Right atrium auricular region (tissue), 2 donors: Measurements from ENCODE around the gene SLC8A1. TPM values are rescaled to one million over a fixed set of nuclear protein-coding genes. Genes with fewer than 3 reads are reported as not detected.

ENCODE experiments used
- DNase-seq: peaks from one replicate; pipeline ENCODE4 v3.0.0-alpha.2; 2019; ENCODE audit warnings: low spot score
- H3K27ac ChIP-seq, 2 donors: fragments of 200-600 bp; sonication (generic); 1 replicate in 1 of 2; 2 replicates in 1 of 2; pipeline ENCODE4 v1.5.1; 2016 to 2019
- H3K27me3 ChIP-seq, 2 donors: fragments of 200-600 bp; sonication (generic); one replicate each; pipeline versions ENCODE4 v1.5.1 to v1.6.0; 2017 to 2019
- H3K36me3 ChIP-seq: fragments of 200-600 bp; sonication (generic); one replicate; pipeline ENCODE4 v1.5.1; 2016
- H3K4me1 ChIP-seq, 2 donors: fragments of 200-600 bp; sonication (generic); one replicate each; pipeline versions ENCODE4 v1.5.1 to v1.6.0; 2017 to 2019
- H3K4me3 ChIP-seq, 2 donors: fragments of 200-600 bp; sonication (generic); 1 replicate in 1 of 2; 2 replicates in 1 of 2; pipeline ENCODE4 v1.5.1; 2017 to 2019; ENCODE audit warnings: mild to moderate bottlenecking in 1 of 2, moderate library complexity in 1 of 2
- H3K9me3 ChIP-seq, 2 donors: fragments of 200-600 bp; sonication (generic); one replicate each; pipeline ENCODE4 v1.5.1; 2019
- CTCF ChIP-seq, 2 donors: fragments of 200-600 bp; sonication (generic); IDR thresholded peaks; one replicate each; pipeline ENCODE4 v1.5.1; 2019; ENCODE audit warnings: antibody characterized with exemption in 2 of 2
- total RNA-seq, 2 donors: library from RNA; depleted of rRNA; stranded (reverse); fragments of >200 nt; gene quantifications; one replicate each; pipeline ENCODE4 v1.1.0, GENCODE V29; 2016

Gene SLC8A1
- total RNA-seq, 2 donors from 2014 or later: 493 to 738 TPM

GRCh38 chr2:40202798-40203400 lies 249.0 kb downstream of the SLC8A1 start:
- Histone ChIP-seq H3K4me1 (peaks cover 0 to 22% of the 10 kb centered on the region in 2 donors), H3K36me3 (no peaks in the 10 kb centered on the region), H3K27me3 (no peaks in the 10 kb centered on the region), H3K27ac (no peak overlapping the region), H3K9me3 (no peaks in the 10 kb centered on the region), H3K4me3 (no peak overlapping the region)
- no peak for TF ChIP-seq CTCF (IDR thresholded peaks at IDR 0.05)
- no peak for DNase-seq

- TF ChIP-seq CTCF (IDR thresholded peaks at IDR 0.05): no peak
- Histone ChIP-seq H3K27ac (no peak overlapping the region), H3K9me3 (no peaks in the 10 kb centered on the region), H3K4me3 (no peak overlapping the region), H3K4me1 (peaks cover 0 to 22% of the 10 kb centered on the region in 2 donors), H3K36me3 (no peaks in the 10 kb centered on the region), H3K27me3 (no peaks in the 10 kb centered on the region)
- DNase-seq: no peak
Measured at GRCh38 chr2:40201425-40201824, 250.5 kb downstream of the SLC8A1 start.

- no peak overlapping the region for H3K4me3 ChIP-seq
- no peak for TF ChIP-seq CTCF (IDR thresholded peaks at IDR 0.05)
- H3K9me3 ChIP-seq: no peaks in the 10 kb centered on the region
- H3K27ac ChIP-seq: no peak overlapping the region
- H3K36me3 ChIP-seq: no peaks in the 10 kb centered on the region
- no peaks in the 10 kb centered on the region for H3K27me3 ChIP-seq
- no peak for DNase-seq
- H3K4me1 ChIP-seq: peaks cover 0 to 22% of the 10 kb centered on the region in 2 donors
Measured at GRCh38 chr2:40200366-40200915, 251.4 kb downstream of the SLC8A1 start.

GRCh38 chr2:40199771-40200170 lies 252.1 kb downstream of the SLC8A1 start:
- peaks cover 0 to 22% of the 10 kb centered on the region in 2 donors for H3K4me1 ChIP-seq
- no peaks in the 10 kb centered on the region for H3K36me3 ChIP-seq
- H3K9me3 ChIP-seq: no peaks in the 10 kb centered on the region
- H3K4me3 ChIP-seq: no peak overlapping the region
- H3K27me3 ChIP-seq: no peaks in the 10 kb centered on the region
- DNase-seq: no peak
- no peak for TF ChIP-seq CTCF (IDR thresholded peaks at IDR 0.05)
- no peak overlapping the region for H3K27ac ChIP-seq

GRCh38 chr2:40197121-40197520 lies 254.8 kb downstream of the SLC8A1 start:
- no peak overlapping the region for H3K27ac ChIP-seq
- peaks cover 0 to 8% of the 10 kb centered on the region in 2 donors for H3K4me1 ChIP-seq
- DNase-seq: no peak
- no peak overlapping the region for H3K4me3 ChIP-seq
- TF ChIP-seq CTCF (IDR thresholded peaks at IDR 0.05): no peak
- H3K27me3 ChIP-seq: no peaks in the 10 kb centered on the region
- H3K9me3 ChIP-seq: no peaks in the 10 kb centered on the region
- no peaks in the 10 kb centered on the region for H3K36me3 ChIP-seq

- Histone ChIP-seq H3K4me3 (no peak overlapping the region), H3K36me3 (no peaks in the 10 kb centered on the region), H3K27ac (no peak overlapping the region), H3K9me3 (no peaks in the 10 kb centered on the region), H3K27me3 (no peaks in the 10 kb centered on the region), H3K4me1 (peaks cover 0 to 5% of the 10 kb centered on the region in 2 donors)
- no peak for TF ChIP-seq CTCF (IDR thresholded peaks at IDR 0.05)
- DNase-seq: no peak
Measured at GRCh38 chr2:40193670-40194026, 258.2 kb downstream of the SLC8A1 start.
